Measurements from ENCODE around the gene HEXD. TPM values are rescaled to one million over a fixed set of nuclear protein-coding genes. Genes with fewer than 3 reads are reported as not detected.

Gene HEXD
- total and polyA plus RNA-seq, 10 of the 15 experiments (the other 5 are each of a cell fraction or from before 2014, with no cell fraction given) = 1.6 to 24.2 (median 7.0) TPM

DNA sequence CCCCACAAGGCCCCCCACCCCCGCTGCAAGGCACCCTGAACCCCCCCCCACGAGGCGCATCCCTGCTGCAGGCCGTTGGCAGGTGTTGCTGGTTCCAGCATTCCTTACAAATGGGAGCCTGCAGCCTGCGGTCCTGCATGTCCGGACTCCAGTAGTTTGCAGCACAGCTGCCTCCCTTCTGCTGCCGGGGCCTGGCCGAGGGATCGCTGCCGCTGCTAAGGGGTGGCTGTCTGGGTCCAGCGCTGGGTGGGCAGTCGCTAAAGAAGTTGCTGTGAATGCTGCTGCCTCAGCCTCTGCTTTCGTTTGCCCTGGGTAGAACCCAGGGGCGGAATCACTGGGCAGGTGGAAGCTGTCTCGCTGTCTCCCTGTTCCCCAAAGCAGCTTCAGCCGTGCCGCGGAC lies 34.7 kb upstream of the HEXD start (continued):
- no peak for TF ChIP-seq CBFB (IDR thresholded peaks at IDR 0.05; ENCODE audit: low read depth)
- TF ChIP-seq, protein P1, sequence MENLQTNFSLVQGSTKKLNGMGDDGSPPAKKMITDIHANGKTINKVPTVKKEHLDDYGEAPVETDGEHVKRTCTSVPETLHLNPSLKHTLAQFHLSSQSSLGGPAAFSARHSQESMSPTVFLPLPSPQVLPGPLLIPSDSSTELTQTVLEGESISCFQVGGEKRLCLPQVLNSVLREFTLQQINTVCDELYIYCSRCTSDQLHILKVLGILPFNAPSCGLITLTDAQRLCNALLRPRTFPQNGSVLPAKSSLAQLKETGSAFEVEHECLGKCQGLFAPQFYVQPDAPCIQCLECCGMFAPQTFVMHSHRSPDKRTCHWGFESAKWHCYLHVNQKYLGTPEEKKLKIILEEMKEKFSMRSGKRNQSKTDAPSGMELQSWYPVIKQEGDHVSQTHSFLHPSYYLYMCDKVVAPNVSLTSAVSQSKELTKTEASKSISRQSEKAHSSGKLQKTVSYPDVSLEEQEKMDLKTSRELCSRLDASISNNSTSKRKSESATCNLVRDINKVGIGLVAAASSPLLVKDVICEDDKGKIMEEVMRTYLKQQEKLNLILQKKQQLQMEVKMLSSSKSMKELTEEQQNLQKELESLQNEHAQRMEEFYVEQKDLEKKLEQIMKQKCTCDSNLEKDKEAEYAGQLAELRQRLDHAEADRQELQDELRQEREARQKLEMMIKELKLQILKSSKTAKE (IDR thresholded peaks at IDR 0.05; ENCODE audit: low read depth, poor library complexity, severe bottlenecking) = no peak
- TF ChIP-seq EED (IDR thresholded peaks at IDR 0.05; ENCODE audit: low read depth) = no peak
- TF ChIP-seq IKZF1 (conservative IDR thresholded peaks at IDR 0.05) = no peak
- TF ChIP-seq BHLHE40 (IDR thresholded peaks at IDR 0.05; ENCODE audit: borderline replicate concordance in 1 of 2, low read depth in 2 of 2, low read length in 1 of 2) = no peak
- no peak for TF ChIP-seq TBL1XR1 (IDR thresholded peaks at IDR 0.05; ENCODE audit: low read depth, low read length)
- no peak for TF ChIP-seq IRF4 (IDR thresholded peaks at IDR 0.05; ENCODE audit: low read depth, low read length)
- TF ChIP-seq, protein P2, sequence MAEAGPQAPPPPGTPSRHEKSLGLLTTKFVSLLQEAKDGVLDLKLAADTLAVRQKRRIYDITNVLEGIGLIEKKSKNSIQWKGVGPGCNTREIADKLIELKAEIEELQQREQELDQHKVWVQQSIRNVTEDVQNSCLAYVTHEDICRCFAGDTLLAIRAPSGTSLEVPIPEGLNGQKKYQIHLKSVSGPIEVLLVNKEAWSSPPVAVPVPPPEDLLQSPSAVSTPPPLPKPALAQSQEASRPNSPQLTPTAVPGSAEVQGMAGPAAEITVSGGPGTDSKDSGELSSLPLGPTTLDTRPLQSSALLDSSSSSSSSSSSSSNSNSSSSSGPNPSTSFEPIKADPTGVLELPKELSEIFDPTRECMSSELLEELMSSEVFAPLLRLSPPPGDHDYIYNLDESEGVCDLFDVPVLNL (IDR thresholded peaks at IDR 0.05; ENCODE audit: low read depth, low read length) = no peak
- TF ChIP-seq RUNX3 (IDR thresholded peaks at IDR 0.05; ENCODE audit: low read length) = no peak
- no peak for TF ChIP-seq SMAD1 (IDR thresholded peaks at IDR 0.05; ENCODE audit: low read depth, partially characterized antibody)
- TF ChIP-seq, protein P3, sequence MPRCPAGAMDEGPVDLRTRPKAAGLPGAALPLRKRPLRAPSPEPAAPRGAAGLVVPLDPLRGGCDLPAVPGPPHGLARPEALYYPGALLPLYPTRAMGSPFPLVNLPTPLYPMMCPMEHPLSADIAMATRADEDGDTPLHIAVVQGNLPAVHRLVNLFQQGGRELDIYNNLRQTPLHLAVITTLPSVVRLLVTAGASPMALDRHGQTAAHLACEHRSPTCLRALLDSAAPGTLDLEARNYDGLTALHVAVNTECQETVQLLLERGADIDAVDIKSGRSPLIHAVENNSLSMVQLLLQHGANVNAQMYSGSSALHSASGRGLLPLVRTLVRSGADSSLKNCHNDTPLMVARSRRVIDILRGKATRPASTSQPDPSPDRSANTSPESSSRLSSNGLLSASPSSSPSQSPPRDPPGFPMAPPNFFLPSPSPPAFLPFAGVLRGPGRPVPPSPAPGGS (IDR thresholded peaks at IDR 0.05; ENCODE audit: borderline replicate concordance, insufficient read depth, low read depth, low read length, poor library complexity, severe bottlenecking) = no peak

All from GM12878 (cell line).